C1 segment of cervical spinal cord (tissue), 14 donors: ENCODE data around the gene FOXA3.

Experiments
- DNase-seq, 14 donors: peaks; one replicate each; lab custom pipeline; 2025; lab: John Stamatoyannopoulos, UW

Gene FOXA3

GRCh38 chr19:45863840-45864628, at the start of gene FOXA3:
FOXA3 (plus strand) TSS chr19:45864326; CDS start chr19:45864457, 131 bp downstream.
- DNase-seq = peak in 5 of 14 donors; percentile 2 to 27 (median 13)

DNA sequence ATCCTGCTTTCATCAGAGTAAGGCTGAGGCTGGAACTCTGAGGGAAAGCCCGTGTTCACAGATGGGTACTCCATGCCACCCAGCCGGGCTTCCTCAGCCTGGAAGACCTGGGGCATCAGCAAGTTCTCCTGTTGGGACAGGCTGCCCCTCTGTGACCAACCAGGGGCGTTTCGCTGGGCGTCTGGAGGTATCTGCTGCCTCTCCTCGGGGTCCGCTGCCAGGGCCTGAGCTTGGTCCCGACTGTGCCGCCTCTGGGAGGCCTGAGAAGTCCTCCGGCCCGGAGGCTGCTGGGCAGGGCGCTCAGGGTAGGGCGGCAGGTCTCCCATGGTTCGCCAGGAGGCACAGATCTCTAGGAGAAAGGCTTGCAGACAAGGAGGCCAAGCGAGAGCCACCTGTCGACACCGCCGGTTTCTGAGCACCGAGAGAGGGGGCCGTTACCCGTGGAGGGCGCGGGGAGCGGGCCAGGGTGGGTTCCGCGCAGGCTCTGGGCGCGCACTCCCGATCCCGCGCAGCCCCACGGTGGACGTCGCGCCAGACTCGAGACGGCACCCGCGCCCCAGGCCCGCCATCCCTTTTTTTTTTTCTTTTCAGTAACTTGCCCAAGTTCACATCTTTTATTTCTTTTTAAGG, 49.2 kb upstream of the FOXA3 start, which contains the start of gene RSPH6A:
Gene RSPH6A (minus strand): TSS at position 458 of the 630 bp plus-strand sequence. CDS start 132 bp downstream, at position 326.
- no peak for DNase-seq

GRCh38 chr19:45815481-45816216, 48.5 kb upstream of the FOXA3 start:
- peak in 3 of 14 donors; percentile 9 to 27 (median 23) for DNase-seq

DNA sequence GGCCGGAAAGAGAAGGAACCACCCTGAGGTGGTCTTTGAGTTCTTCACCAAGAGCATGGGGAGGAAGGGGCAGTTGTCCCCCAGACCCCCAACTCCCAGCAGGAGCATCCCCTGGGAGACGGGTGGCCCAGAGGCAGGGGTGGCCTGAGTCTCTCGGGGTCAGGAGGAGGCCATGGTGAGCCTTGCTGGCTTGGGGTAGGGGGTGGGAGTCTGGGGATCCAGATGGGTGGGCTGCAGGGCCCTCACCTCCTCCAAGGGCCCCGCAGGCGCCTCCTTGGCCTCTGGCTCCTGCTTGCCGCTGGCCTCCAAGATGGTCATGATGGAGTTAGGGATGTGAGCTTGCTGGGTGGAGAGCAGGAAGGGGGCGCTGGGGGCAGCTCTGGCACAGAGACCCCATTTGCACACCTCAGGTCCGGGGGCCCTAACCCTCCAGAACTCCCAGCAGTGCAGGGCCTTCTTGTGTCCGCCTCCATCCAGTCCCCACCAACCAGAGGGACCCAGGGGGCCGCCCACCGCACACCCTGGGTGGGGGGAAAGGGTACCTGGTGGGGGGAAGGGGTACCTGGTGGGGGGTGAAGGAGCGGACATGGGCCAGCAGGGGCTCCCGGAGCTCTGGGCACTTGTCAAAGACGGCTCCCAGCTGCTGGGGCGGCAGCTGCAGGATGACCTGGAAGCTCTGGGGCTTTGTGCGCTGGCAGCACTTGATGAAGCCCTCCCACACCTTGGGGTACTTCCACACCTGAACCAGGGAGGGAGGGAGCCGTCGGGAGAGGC, 47.7 kb upstream of the FOXA3 start:
- DNase-seq = peak in 1 of 14 donors; percentile 24

DNA sequence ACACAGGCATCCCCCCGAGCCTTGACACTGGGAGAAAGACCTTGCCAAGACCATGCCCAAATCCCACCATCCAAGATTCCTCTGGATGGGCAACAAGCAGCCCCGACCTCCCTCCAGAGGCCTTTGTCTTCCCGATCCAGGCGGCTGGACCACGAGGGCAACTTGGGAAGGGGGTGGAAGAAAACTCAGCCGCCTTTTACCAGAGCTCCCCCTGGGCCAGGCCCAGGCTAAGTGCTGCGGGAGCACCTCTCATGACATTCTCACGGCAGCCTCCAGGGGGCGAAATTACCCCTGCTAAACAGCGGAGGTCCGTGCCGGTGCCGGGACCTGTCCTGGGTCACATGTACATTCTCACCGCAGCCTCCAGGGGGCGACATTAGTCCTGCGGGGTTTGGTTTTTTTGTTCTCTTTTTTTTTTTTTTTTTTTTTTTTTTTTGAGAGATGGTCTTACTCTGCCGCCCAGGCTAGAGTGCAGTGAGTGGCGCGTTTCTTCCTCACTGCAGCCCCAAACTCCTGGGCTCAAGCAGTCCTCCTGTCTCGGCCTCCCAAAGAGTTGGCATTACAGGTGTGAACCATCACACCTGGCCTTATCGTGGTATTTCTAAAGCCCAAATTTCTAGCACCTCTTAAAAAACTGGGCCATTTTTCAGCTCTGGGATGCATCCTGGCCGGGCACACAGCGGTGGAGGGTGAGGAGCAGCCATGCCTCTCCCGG, 47.0 kb upstream of the FOXA3 start:
- peak in 13 of 14 donors; percentile 13 to 83 (median 62) for DNase-seq

- DNase-seq = no peak
Observed at GRCh38 chr19:45817725-45818301, 46.3 kb upstream of the FOXA3 start.

GRCh38 chr19:45819769-45820168, 44.4 kb upstream of the FOXA3 start:
- no peak for DNase-seq

GRCh38 chr19:45820413-45821102, 43.6 kb upstream of the FOXA3 start:
- no peak for DNase-seq

DNA sequence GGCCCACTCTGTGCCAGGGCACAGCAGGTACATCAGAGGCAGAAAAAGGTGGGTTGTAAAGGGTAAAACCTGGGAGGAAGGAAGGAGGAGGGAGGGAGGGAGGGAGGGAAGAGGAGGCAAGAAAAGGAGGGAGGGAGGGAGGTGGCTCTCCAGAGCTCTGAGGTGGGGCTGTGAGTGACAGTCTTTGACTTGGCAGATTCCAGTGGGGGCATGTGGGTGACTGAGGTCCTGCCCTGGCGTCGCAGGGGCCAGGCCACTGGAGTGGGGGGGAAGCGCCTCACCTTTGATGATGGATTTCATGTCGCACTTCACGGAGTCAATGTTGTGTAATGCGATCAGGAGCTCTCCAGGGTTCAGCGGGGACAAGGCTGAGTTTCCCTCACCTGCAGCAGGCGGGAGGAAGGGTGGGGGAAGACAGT, 43.0 kb upstream of the FOXA3 start:
- no peak for DNase-seq

DNA sequence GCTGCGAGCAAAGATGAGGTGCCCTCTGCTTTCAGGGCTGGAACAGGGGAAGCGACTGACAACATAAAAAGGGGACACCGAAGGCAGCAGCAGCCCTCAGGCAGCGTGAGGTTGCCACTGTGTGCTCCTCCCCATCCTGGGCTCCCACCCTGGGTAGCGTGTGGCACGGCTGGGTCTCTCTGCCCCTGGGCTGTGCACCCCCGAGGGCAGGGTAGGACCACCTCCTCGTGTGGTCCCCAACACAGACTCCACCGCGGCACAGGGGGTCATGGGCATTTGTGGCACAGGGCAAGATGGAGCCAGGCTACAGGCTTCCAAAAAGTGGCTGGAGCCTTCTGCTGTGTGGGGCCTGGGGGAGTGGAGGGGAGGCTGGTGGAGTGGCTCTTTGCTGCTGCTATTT, 42.6 kb upstream of the FOXA3 start:
- DNase-seq = no peak

- DNase-seq = no peak
Observed at GRCh38 chr19:45822716-45823115, 41.4 kb upstream of the FOXA3 start.

DNA sequence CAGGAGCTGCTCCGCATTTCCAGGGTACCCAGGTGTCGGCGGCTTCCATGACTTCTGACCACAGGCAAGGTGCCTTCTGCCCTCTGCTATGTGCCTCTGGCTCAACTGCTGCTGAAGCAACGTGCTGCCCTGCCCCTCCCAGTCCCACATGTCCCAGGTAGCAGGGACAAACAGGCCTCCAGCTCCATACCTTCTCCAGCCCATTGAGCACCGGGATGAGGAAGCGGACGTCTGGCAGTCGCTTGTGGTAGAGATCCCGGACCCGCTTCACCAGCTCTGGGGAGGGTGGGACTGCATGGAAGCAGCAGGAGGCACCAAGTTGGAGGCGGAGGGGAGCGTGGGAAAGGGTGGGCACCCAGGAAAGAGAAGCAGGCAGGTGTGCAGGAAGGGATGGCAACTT, 40.9 kb upstream of the FOXA3 start:
- DNase-seq = no peak

- peak in 1 of 14 donors; percentile 7 for DNase-seq
Observed at GRCh38 chr19:45824041-45824471, 40.1 kb upstream of the FOXA3 start.

GRCh38 chr19:45824531-45825262, 39.4 kb upstream of the FOXA3 start:
- DNase-seq = no peak

DNA sequence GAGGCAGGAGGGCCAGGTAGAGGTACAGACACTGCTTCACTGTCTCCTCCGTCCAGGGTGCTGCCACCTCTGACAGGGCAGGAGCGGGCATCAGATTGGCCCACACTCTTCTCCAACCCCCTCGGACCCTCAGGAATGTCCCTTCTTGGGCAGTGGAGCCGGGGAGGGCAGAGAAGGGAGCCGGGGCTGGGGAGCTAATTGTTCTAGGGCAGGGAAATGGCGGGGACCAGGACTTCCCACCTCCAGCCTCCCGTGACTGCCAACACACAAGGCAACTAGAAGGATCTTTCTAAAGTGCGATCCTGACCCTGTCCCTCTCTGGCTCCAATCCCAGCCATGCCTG, 38.9 kb upstream of the FOXA3 start:
- DNase-seq = no peak

- no peak for DNase-seq
Observed at GRCh38 chr19:45825917-45826893, 37.9 kb upstream of the FOXA3 start.

GRCh38 chr19:45826934-45827333, 37.2 kb upstream of the FOXA3 start:
- DNase-seq = no peak
